GM12873 (cell line): ENCODE results near the gene GPHA2.
A peak's percentile ranks its signal among the peaks of the same experiment; 100 is the strongest.

ENCODE experiments used
- TF ChIP-seq, protein P1 (sequence below): IDR thresholded peaks from 2 replicates; pipeline ENCODE4 v1.5.1; 2012; ENCODE audit warnings: low read depth, mild to moderate bottlenecking, moderate library complexity, low read length, control low read depth; ENCODE audit not compliant: insufficient read depth; ENCODE audit errors: missing control alignments

Gene GPHA2

DNA sequence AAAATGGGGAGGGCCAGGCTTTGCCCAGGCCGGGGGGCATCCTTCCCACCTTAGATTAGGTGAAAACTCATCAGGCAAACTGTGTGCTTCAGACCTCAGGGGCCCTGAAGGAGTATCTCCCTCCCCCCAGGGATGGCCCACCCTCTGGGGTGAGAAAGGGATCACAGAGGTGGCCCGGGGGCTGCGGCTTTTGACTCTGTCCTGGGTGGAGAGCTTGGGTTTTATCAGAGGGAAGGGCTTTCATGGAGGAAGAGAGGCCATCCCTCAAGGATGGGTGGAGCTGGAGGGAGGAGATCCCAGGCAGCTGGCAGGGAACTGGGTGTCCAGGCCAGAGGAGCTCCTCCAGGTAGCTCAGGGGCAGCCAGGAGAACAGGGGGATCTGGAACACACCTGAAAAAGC, 14.3 kb downstream of the GPHA2 start:
- TF ChIP-seq, protein P1, sequence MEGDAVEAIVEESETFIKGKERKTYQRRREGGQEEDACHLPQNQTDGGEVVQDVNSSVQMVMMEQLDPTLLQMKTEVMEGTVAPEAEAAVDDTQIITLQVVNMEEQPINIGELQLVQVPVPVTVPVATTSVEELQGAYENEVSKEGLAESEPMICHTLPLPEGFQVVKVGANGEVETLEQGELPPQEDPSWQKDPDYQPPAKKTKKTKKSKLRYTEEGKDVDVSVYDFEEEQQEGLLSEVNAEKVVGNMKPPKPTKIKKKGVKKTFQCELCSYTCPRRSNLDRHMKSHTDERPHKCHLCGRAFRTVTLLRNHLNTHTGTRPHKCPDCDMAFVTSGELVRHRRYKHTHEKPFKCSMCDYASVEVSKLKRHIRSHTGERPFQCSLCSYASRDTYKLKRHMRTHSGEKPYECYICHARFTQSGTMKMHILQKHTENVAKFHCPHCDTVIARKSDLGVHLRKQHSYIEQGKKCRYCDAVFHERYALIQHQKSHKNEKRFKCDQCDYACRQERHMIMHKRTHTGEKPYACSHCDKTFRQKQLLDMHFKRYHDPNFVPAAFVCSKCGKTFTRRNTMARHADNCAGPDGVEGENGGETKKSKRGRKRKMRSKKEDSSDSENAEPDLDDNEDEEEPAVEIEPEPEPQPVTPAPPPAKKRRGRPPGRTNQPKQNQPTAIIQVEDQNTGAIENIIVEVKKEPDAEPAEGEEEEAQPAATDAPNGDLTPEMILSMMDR = no peak

- TF ChIP-seq, protein P1 = no peak
Observed at GRCh38 chr11:64920124-64920523, 15.6 kb downstream of the GPHA2 start.

DNA sequence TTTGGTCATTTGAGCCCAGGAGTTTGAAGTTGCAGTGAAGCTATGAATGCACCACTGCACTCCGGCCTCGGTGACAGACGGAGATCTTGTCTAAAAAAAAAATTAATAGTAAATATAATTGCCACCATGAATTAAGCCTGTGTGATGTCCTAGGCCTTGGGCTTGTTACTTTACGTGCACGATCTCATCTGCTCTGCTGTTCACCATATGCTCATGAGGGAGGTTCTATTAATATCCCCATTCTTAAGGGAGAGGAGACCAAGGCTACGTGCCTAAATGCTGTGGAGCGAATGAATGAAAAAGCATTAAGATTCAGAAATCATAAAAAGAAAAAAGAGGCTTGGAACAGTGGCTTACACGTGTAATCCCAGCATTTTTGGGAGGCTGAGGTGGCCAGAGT, 16.1 kb downstream of the GPHA2 start:
- TF ChIP-seq, protein P1 = no peak

GRCh38 chr11:64918017-64918416, 17.7 kb downstream of the GPHA2 start:
- TF ChIP-seq, protein P1 = peak; percentile 32

DNA sequence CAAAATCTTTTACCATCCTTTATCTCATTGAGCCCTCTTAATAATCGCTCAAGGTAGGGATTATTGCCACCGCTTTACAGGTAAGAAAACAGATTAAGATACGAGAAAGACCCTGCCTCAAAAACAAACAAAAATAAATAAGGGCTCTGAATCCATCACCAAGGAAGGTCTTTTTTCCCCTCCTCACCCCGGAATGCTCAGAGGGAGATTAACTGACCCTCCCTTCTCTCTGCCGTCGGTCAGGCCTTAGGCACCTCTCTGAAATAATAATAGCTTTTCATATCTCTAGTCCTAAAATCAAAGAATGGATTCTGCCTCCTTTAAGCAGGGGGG, 18.1 kb downstream of the GPHA2 start:
- TF ChIP-seq, protein P1 = no peak

DNA sequence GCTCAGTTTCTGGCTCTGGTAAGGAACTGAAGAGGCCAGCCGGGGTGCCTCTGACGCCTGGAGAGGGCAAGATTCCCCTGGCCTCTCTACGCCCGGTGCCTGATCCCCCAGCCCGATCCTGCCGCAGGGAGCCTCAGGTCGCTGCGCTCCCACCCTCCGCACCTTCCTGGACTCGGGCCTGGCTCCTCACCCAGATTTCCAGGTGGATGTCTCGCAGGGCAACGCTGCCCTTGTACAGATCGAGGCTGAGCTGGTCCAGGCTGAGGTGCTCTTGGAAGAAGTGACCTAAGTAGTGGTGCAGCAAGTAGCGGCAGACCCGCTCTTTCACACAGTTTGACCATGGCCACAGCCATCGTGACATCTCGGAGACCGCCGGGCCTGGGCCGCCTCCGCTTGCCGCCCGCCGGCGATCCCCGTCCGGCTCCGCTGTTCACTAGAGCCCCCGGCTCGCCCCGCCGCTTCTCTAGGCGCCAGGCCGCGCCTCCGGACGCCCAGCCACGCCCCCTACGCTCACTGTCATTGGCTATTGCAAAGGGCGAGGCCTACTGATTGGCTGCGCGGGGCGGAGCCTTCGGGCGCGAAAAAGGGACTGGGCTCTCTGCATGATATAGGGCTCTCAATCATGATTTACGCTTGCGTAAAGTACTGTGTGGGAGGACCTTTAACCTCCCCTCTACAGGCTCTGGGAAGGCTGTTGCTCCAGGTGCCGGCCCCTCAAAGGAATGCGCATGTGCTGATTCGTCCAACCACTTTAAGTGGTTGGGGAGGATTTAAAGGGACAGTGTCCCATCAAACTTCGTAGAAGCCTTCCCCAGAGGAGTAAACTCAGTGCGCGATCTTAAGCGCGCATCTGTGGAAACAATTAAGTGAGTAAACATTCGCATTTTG, 18.7 kb downstream of the GPHA2 start, which contains the start of gene ATG2A:
Gene ATG2A, minus strand, starts transcription at position 435 of the 888 bp plus-strand sequence. Its CDS starts 74 bp downstream, at position 361.
- TF ChIP-seq, protein P1 = no peak

DNA sequence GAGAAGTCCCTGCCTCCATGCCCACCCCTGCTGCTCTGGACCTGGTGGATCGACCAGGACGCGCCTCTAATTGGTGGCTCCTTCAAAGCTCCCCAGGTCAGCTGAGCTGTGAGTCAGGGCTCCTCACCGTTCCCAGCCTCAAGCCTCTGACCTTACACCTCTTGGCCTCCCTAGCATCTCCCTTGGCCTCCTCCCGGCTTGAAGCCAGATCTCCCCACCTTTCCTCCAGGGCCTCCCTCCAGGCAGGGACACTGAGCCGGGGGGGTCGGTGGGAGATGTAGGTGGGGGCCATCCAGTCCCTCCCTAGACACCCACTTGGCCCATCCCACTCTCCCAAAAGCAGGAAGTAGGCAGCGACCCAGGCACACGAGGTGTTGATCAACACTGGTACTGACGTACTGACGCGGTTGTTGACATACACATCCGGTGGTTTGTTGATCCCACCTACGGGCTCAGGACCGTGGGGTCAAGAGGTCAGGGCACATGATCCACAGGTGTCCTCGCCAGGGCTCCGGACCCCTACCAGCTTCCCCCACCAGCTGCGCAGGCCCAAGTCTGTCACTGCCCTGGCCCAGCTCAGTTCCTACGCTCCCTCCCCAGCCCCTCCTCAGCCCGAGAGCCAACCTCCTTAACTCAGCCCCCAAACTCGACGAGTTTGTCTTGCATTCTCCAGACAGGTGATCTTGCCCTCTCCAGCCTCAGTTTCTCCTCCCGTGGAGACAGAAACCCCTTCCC, 19.5 kb downstream of the GPHA2 start:
- TF ChIP-seq, protein P1 = no peak
